Heart left ventricle (tissue), 16 donors: Measurements from ENCODE around the gene TSPAN12. TPM values are rescaled to one million over a fixed set of nuclear protein-coding genes. Genes with fewer than 3 reads are reported as not detected.

Source experiments
- ATAC-seq, 4 donors: fragments of 200-7000 bp; cut with Tn5 transposase; one replicate each; pipeline ENCODE4 v1.9.1; 2020 to 2022; ENCODE audit warnings: moderate library complexity in 4 of 4, mild to moderate bottlenecking in 3 of 4, moderate number of reproducible peaks in 1 of 4
- DNase-seq, 5 donors: peaks; one replicate each; pipeline ENCODE4 v3.0.0-alpha.2; 2020
- H3K27ac ChIP-seq, 12 donors: fragments of 200-600 bp; sonication (generic) in 4 of 12; one replicate each; pipeline versions ENCODE4 v1.5.0 to v1.8.0; 2016 to 2022; ENCODE audit warnings: mild to moderate bottlenecking in 2 of 12
- H3K27me3 ChIP-seq, 9 donors: fragments of 200-600 bp; sonication (generic) in 2 of 9; one replicate each; pipeline versions ENCODE4 v1.5.1 to v1.8.0; 2016 to 2022; ENCODE audit warnings: mild to moderate bottlenecking in 3 of 9
- H3K36me3 ChIP-seq, 9 donors: fragments of 200-600 bp; sonication (generic) in 2 of 9; one replicate each; pipeline versions ENCODE4 v1.5.0 to v1.8.0; 2018 to 2022; ENCODE audit warnings: mild to moderate bottlenecking in 2 of 9
- H3K4me1 ChIP-seq, 12 donors: fragments of 200-600 bp; sonication (generic) in 4 of 12; one replicate each; pipeline versions ENCODE4 v1.5.0 to v1.8.0; 2016 to 2022; ENCODE audit warnings: mild to moderate bottlenecking in 3 of 12
- H3K4me3 ChIP-seq, 12 donors: fragments of 200-600 bp; sonication (generic) in 4 of 12; one replicate each; pipeline versions ENCODE4 v1.5.0 to v1.8.0; 2017 to 2022; ENCODE audit warnings: mild to moderate bottlenecking in 9 of 12, moderate library complexity in 4 of 12
- H3K9me3 ChIP-seq, 12 donors: fragments of 200-600 bp; sonication (generic) in 4 of 12; one replicate each; pipeline versions ENCODE4 v1.5.0 to v1.8.0; 2016 to 2022; ENCODE audit warnings: mild to moderate bottlenecking in 1 of 12
- CTCF ChIP-seq, 12 donors: fragments of 200-600 bp; sonication (generic) in 4 of 12; IDR thresholded peaks; one replicate each; pipeline versions ENCODE4 v1.5.0 to v1.8.0; 2018 to 2022; ENCODE audit warnings: antibody characterized with exemption in 12 of 12, mild to moderate bottlenecking in 5 of 12
- POLR2A ChIP-seq, 2 donors: fragments of 450-650 bp; IDR thresholded peaks; one replicate each; pipeline ENCODE4 v1.6.1; 2017; ENCODE audit warnings: antibody characterized with exemption in 2 of 2, mild to moderate bottlenecking in 2 of 2, moderate library complexity in 2 of 2
- WGBS, 4 donors: extraction: QIAGEN DNeasy Blood & Tissue Kit in 2 of 4; methylation state at CpG; one replicate each; pipeline versions ENCODE4 v1.1.5 to v1.1.7; 2013 to 2018; 5-methylcytosine and 5-hydroxymethylcytosine counted together
- intact Hi-C, 10 donors: fragments of 100-400 bp; cut with DNase I; formaldehyde crosslinking; loops; one replicate each; pipeline versions ENCODE4 v1.11.1 to v1.14.2; 2022
- polyA plus RNA-seq, 2 donors: library from polyadenylated mRNA; stranded (reverse); fragments of 200-250 nt; gene quantifications; one replicate each; pipeline ENCODE4 v1.2.3, GENCODE V29; 2013
- total RNA-seq, 9 donors: library from RNA; depleted of rRNA in 2 of 9; stranded (reverse); fragments of >200 nt in 2 of 9; fragmentation: NEBNext Ultra II Directional in 3 of 9; extraction: Animal tissue kit (Norgen Biotek cat#: 25700) in 3 of 9; gene quantifications; one replicate each; pipeline versions ENCODE4 v1.1.0 to v1.2.4, GENCODE V29; 2016 to 2023
- donor health status: ischemic (EF 13 %, LVEDD 7.1; RV severe dilation, severe dysfunction).
- donor health status: healthy with polysubstance abuse.
- donor health status: DM: no; HTN: yes; CAD: no.
- donor health status: DM: no; HTN: no; CAD: no.
- donor health status: ischemic (EF 25% LVEDD 6.9; RV normal size, moderate dysfunction).
- donor health status: ischemic (EF 25% LVEDD 5.7; RV mildly dilated, moderate dysfunction).
- donor health status: healthy.
- donor health status: DM: yes; HTN: yes; CAD: no.
- donor health status: ischemic (EF 35%, LVEDD 5.7; RV mildly dilated, moderate dysfunction).
- donor health status: nonischemic (EF 11% LVEDD 7.7; RV severe dilation, severe dysfunction).
- donor health status: DM: yes; HTN: yes; CAD: no.
- donor health status: PGD.
- donor health status: ischemic (EF 29% LVEDD 5.4; RV normal size, mild dysfunction).
- donor health status: nonischemic (EF 23%, LVEDD 6.1; RV moderate dilation, normal function).

TSPAN12 gene
- total and polyA plus RNA-seq, 11 donors: 24.2 to 85.0 (median 54.7) TPM

GRCh38 chr7:120794106-120794729 lies 63.7 kb downstream of the TSPAN12 start:
- intact Hi-C loops: loop anchor here in 7 of 10 donors (5.0 to 10.0 kb wide), 4 partner anchors 63 to 313 kb away; partner anchors contain the start of gene TSPAN12 (in 2 of the 7)
- Histone ChIP-seq H3K36me3 (no peaks in the 10 kb centered on the region), H3K4me3 (no peak overlapping the region), H3K4me1 (peaks cover 0 to 27% (median 5%) of the 10 kb centered on the region in 12 donors), H3K27me3 (no peaks in the 10 kb centered on the region), H3K27ac (peak overlapping the region in 1 of 12 donors; percentile 5), H3K9me3 (peaks cover 0 to 8% (median 0%) of the 10 kb centered on the region in 12 donors)
- TF ChIP-seq POLR2A (IDR thresholded peaks at IDR 0.05) (no peak), CTCF (IDR thresholded peaks at IDR 0.05) (no peak)
- WGBS, 4 donors: 25 to 40% (median 32%) methylated on average over 4 of the region's 4 CpGs
- ATAC-seq: peak in 2 of 4 donors; percentile 36 to 43
- no peak for DNase-seq

GRCh38 chr7:120793213-120793936 lies 64.6 kb downstream of the TSPAN12 start:
- Histone ChIP-seq H3K4me3 (no peak overlapping the region), H3K4me1 (peaks cover 0 to 27% (median 5%) of the 10 kb centered on the region in 12 donors), H3K27ac (peak overlapping the region in 1 of 12 donors; percentile 5), H3K9me3 (peaks cover 0 to 8% (median 0%) of the 10 kb centered on the region in 12 donors), H3K36me3 (peaks cover 0 to 7% (median 0%) of the 10 kb centered on the region in 9 donors), H3K27me3 (no peaks in the 10 kb centered on the region)
- intact Hi-C loops: loop anchor here in 7 of 10 donors (5.0 to 10.0 kb wide), 4 partner anchors 64 to 314 kb away; partner anchors contain the start of gene TSPAN12 (in 2 of the 7)
- ATAC-seq: no peak
- no peak for TF ChIP-seq CTCF (IDR thresholded peaks at IDR 0.05)
- TF ChIP-seq POLR2A (IDR thresholded peaks at IDR 0.05): no peak
- DNase-seq: no peak
- 83 to 90% (median 89%) methylated on average over 3 of the region's 3 CpGs for WGBS, 4 donors

GRCh38 chr7:120792861-120793130 lies 65.1 kb downstream of the TSPAN12 start:
- intact Hi-C loops: loop anchor here in 7 of 10 donors (5.0 to 10.0 kb wide), 4 partner anchors 65 to 315 kb away; partner anchors contain the start of gene TSPAN12 (in 2 of the 7)
- ATAC-seq (no peak), DNase-seq (no peak)
- WGBS, 4 donors: 92 to 99% (median 96%) methylated on average over 2 of the region's 2 CpGs
- Histone ChIP-seq H3K27me3 (no peaks in the 10 kb centered on the region), H3K27ac (no peak overlapping the region), H3K9me3 (peaks cover 0 to 8% (median 0%) of the 10 kb centered on the region in 12 donors), H3K4me3 (no peak overlapping the region), H3K36me3 (peaks cover 0 to 11% (median 0%) of the 10 kb centered on the region in 9 donors), H3K4me1 (peaks cover 0 to 27% (median 5%) of the 10 kb centered on the region in 12 donors)
- TF ChIP-seq CTCF (IDR thresholded peaks at IDR 0.05) (no peak), POLR2A (IDR thresholded peaks at IDR 0.05) (no peak)
